Suprapubic skin (tissue), 4 donors: ENCODE measurements around the gene MYO5B.

Source experiments
- CTCF ChIP-seq, 2 donors: fragments of 200-600 bp in 1 of 2; fragments of 450-650 bp in 1 of 2; sonication (generic) in 1 of 2; IDR thresholded peaks; one replicate each; pipeline ENCODE4 v1.5.1; 2016 to 2019; ENCODE audit warnings: antibody characterized with exemption in 2 of 2, mild to moderate bottlenecking in 1 of 2, moderate library complexity in 1 of 2
- POLR2A ChIP-seq, 2 donors: fragments of 450-650 bp; IDR thresholded peaks; one replicate each; pipeline ENCODE4 v1.6.1; 2017; ENCODE audit warnings: antibody characterized with exemption in 2 of 2, mild to moderate bottlenecking in 2 of 2, moderate library complexity in 2 of 2
- POLR2AphosphoS5 ChIP-seq, 3 donors: sonication (generic); formaldehyde crosslinking; IDR thresholded peaks; one replicate each; pipeline ENCODE4 v1.6.1; 2017; ENCODE audit warnings: antibody characterized with exemption in 3 of 3

GRCh38 chr18:49911427-49911826 lies 283.5 kb downstream of the MYO5B start:
- no peak for TF ChIP-seq CTCF (IDR thresholded peaks at IDR 0.05)
- TF ChIP-seq POLR2AphosphoS5 (IDR thresholded peaks at IDR 0.05), result no peak
- TF ChIP-seq POLR2A (IDR thresholded peaks at IDR 0.05), result no peak
